ENCODE measurements around the gene OVAAL.

- TF ChIP-seq CTCF (conservative IDR thresholded peaks at IDR 0.05 in 1 of 2, IDR thresholded peaks at IDR 0.05 in 1 of 2; ENCODE audit: low read depth in 1 of 2, low read length in 2 of 2) (no peak), EZH2 (IDR thresholded peaks at IDR 0.05; ENCODE audit: low read length, missing control alignments) (no peak)
Observed at GRCh38 chr1:180555411-180555810, 3.4 kb upstream of the OVAAL start.

Data from fibroblast of lung (primary cell).